ENCODE results near the gene PYGB.
A peak's percentile ranks its signal among the peaks of the same experiment; 100 is the strongest.

Gene PYGB

DNA sequence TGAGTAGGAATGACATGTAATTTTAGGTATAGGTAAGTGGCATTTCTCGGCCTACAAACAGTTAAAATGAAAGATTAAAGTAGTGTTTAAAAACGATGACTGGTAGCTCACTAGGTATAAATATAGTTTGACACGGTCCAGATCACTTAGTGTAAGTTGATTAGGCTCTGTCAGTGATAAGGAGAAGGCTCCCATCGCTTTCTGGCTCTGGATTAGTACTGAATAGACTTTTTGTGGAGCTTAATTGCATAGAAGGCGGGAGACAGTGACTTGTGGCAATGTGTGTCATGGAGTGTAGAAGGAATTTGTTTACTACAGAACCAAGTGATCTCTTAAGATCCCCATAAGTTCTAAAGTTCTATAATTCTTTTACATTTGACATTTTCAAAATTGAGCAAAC is 6.7 kb downstream of the PYGB start:
- no peak overlapping the region for H3K27ac ChIP-seq
- no peak for TF ChIP-seq ZFX (IDR thresholded peaks at IDR 0.05)
- TF ChIP-seq, protein P1, sequence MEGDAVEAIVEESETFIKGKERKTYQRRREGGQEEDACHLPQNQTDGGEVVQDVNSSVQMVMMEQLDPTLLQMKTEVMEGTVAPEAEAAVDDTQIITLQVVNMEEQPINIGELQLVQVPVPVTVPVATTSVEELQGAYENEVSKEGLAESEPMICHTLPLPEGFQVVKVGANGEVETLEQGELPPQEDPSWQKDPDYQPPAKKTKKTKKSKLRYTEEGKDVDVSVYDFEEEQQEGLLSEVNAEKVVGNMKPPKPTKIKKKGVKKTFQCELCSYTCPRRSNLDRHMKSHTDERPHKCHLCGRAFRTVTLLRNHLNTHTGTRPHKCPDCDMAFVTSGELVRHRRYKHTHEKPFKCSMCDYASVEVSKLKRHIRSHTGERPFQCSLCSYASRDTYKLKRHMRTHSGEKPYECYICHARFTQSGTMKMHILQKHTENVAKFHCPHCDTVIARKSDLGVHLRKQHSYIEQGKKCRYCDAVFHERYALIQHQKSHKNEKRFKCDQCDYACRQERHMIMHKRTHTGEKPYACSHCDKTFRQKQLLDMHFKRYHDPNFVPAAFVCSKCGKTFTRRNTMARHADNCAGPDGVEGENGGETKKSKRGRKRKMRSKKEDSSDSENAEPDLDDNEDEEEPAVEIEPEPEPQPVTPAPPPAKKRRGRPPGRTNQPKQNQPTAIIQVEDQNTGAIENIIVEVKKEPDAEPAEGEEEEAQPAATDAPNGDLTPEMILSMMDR (conservative IDR thresholded peaks at IDR 0.05), result no peak

DNA sequence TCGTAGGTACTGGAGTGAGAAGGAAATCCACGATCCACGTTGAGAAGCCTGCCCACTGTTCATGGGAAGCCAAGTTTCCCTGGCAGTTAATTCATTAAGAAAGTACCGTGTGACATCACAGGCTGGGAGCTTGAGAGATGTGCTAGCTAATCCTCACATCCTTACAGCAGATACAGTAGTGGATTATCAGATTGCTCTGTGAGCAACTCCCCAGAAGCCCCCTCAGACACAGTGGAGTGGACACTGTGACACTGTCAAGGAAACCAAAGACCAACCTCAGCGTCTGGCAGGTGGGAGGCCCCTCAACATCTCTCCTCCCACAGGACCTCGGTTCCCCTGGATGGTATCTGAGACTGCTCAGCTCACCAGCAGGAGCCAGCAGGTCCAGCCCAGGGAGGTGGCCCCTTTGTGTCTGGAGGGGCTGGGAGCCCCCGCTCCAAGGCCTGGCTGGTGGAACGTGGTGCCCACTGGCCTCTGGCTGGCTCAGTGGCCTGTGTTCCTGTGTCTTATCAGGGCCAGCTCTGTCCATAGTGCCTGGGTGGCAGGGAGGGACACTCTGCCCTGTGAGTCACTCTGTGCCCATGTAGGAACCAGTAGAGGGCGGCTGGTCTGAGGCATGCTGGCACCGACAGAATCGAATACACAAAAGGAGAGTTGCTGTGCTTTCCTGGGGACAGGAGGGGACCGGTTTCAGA is 7.2 kb downstream of the PYGB start:
- TF ChIP-seq ZFX (IDR thresholded peaks at IDR 0.05), result no peak
- TF ChIP-seq, protein P1 (conservative IDR thresholded peaks at IDR 0.05), result peak; percentile 51
- peak overlapping the region; percentile 55 for H3K27ac ChIP-seq

DNA sequence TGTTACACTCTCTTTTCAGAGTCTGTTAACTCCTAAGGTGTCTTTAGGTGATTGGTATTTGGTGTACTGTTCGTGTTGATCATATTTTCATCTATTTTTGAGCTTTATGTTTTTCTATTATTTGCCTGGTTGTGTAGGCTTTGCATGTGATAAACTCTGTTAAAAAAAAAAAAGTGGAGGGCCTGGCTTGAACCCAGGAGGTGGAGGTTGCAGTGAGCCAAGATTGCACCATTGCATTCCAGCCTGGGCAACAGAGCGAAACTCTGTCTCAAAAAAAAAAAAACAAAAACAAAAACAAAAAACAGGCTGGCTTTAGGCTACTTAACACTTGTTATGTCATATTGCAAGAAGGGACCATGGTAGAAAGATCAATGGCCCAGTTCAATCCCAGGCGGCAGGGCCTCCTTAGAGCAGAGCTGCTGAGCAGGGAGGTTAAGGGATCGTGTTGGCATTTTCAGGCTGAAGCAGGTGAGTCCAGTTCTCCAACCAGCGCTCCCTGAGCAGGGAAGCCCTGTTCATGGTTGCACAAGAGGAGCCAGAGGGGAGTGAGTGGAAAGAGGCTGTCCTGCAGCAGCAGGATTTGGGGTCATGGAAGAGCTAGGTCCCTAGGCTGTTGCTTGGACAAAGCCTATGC is 8.5 kb downstream of the PYGB start:
- peak overlapping the region; percentile 13; the same call in 1 of the 2 replicates for H3K27ac ChIP-seq
- TF ChIP-seq ZFX (IDR thresholded peaks at IDR 0.05), result no peak
- TF ChIP-seq, protein P1 (conservative IDR thresholded peaks at IDR 0.05), result no peak

DNA sequence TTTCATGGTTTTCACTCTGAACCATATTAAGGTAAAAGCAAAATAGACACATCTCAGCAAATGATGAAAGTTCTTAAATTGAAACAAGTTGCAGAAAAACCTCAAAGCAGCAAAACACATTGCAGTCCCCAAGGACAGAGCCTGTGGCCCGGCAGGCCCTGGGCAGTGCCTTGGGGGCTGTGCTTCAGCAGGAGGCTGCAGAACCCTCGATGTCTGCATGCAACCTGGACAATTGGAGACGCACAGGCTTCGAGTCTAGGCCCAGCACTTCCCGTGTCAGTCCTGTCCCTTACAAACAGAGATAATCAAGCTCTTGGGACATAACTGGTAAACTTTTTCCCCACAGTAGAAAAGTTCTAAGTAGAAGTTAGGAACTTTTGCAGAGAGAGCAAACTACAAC is 9.2 kb downstream of the PYGB start:
- TF ChIP-seq ZFX (IDR thresholded peaks at IDR 0.05), result no peak
- TF ChIP-seq, protein P1 (conservative IDR thresholded peaks at IDR 0.05), result no peak
- H3K27ac ChIP-seq, result peak overlapping the region; percentile 13; the same call in 1 of the 2 replicates

DNA sequence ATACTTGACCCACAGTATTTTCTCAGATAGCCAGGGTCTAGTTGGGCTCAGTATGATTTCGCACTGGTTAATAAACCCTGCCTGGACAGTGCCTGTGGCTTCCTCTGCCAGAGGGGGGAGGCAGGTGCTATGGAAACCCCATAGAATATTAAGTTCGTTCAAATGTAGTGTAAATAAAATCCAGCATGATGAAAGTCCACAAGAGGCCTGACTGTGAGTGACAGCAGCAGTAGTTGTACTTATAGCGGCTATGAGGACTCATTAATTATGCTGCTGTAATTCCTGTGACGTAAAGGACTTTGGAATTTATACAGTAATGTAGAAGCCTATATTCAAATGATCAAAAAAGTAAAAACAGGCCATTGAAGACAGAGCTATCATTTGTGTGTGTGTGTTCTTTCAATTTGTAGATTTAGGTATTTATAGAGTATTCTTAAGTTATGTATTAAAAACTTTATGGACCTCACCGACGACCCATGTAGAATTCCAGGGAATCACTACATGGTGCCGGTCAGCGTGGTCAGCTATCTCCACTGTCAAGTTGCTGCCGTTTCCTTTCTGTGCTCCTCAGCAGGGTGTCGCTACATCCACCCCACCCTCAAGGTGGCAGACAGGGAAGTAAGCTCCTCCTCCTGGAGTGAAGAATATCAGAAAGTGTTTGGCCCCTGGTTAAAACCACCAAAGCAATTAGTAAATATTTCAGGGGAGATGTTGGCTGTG is 10.0 kb downstream of the PYGB start:
- TF ChIP-seq, protein P1 (conservative IDR thresholded peaks at IDR 0.05), result no peak
- TF ChIP-seq ZFX (IDR thresholded peaks at IDR 0.05), result no peak
- no peak overlapping the region for H3K27ac ChIP-seq

DNA sequence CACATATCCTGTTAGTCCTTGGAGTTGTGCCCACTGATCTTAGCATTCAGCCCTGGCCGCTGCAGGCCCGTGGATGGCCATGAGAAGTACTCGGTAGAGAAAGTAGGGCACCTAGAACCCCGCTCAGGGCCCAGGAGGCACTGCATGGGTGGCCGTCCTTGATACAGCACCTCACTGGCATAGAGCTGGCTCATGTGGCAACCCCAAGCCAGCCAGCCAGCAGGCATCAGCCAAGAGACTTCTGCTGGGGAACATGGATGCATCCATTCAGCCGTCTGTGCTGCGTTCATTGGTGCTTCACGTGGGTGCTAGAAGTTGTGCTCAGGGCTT is 10.6 kb downstream of the PYGB start:
- TF ChIP-seq, protein P1 (conservative IDR thresholded peaks at IDR 0.05), result no peak
- TF ChIP-seq ZFX (IDR thresholded peaks at IDR 0.05), result no peak

DNA sequence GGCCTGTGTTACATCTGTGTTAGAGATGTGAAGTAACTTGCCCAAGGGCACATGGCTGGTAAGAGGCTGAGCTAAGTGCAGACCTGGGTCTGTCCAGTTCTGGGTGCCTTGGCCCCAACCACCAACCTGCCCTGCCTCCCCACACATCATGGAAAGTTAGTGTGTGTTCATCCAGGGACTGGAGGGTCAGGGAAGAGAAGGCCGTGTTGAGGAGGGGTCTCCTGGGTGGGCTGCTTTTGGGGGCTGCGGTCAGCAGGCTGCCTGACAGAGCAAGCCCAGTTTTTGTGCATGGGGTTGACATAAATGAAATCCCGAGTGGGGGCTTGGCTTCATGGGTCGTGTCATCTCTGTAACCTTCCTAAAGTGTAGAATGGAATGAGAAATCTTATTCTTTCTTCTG is 10.9 kb downstream of the PYGB start:
- TF ChIP-seq, protein P1 (conservative IDR thresholded peaks at IDR 0.05), result no peak
- no peak for TF ChIP-seq ZFX (IDR thresholded peaks at IDR 0.05)
- H3K27ac ChIP-seq, result no peak overlapping the region

More for the DNA sequence above, 10.6 kb downstream of the PYGB start:
- no peak overlapping the region for H3K27ac ChIP-seq

All from C4-2B (cell line).